Measurements from ENCODE around the gene SLC17A9. TPM values are rescaled to one million over a fixed set of nuclear protein-coding genes. Genes with fewer than 3 reads are reported as not detected.
"Not testable (repeated sequence)": the region's sequence is repeated elsewhere in the genome, so short reads cannot be mapped to it uniquely, and the experiment has no call there.

Gene SLC17A9
- polyA plus RNA-seq, 2 donors = 1.0 to 3.3 TPM

GRCh38 chr20:62960446-62961309 lies 8.2 kb downstream of the SLC17A9 start:
- not testable (repeated sequence) for H3K4me3 ChIP-seq (ENCODE audit: low read depth in 1 of 2, low read length in 2 of 2); H3K27ac ChIP-seq (ENCODE audit: low read depth in 2 of 2, low read length in 1 of 2); H3K36me3 ChIP-seq (ENCODE audit: control insufficient read depth in 2 of 2, insufficient read depth in 2 of 2, low read length in 1 of 2); H3K27me3 ChIP-seq (ENCODE audit: control insufficient read depth in 1 of 2, insufficient read depth in 2 of 2, low read length in 2 of 2); H3K4me1 ChIP-seq (ENCODE audit: control insufficient read depth in 2 of 2, insufficient read depth in 2 of 2, low read length in 1 of 2); H3K9me3 ChIP-seq (ENCODE audit: control insufficient read depth in 2 of 2, insufficient read depth in 1 of 2, low read depth in 1 of 2, low read length in 1 of 2)
- WGBS, 2 donors = 88 to 90% methylated on average over 23 to 27 of the region's 31 CpGs

DNA sequence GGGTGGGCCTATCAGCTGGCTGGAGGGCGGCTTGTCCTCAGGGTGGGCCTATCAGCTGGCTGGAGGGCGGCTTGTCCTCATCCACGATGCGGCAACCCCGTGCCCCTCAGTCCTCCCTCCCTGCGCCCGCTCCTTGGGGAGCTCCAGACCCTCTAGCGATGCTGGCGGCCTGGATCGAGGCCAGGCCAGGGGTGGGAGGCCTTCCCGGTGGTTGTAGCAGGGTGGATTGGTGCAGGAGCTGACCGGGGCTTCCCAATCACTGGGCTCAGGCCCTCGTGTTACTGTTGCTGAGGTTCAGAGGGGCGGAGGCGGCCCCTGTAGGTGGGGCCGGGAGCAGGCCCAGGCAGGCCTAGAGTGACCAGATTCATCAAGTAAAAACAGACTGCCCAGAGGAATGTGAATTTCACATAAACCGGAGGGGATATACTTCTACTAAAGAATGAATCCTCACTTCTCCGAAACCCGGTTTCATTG lies 8.8 kb downstream of the SLC17A9 start:
- WGBS, 2 donors = 77 to 83% methylated on average over 18 to 19 of the region's 19 CpGs
- Histone ChIP-seq H3K27me3 (ENCODE audit: control insufficient read depth in 1 of 2, insufficient read depth in 2 of 2, low read length in 2 of 2) (no peaks in the 10 kb centered on the region), H3K27ac (ENCODE audit: low read depth in 2 of 2, low read length in 1 of 2) (no peak overlapping the region), H3K36me3 (ENCODE audit: control insufficient read depth in 2 of 2, insufficient read depth in 2 of 2, low read length in 1 of 2) (peaks cover 0 to 2% of the 10 kb centered on the region in 2 donors), H3K9me3 (ENCODE audit: control insufficient read depth in 2 of 2, insufficient read depth in 1 of 2, low read depth in 1 of 2, low read length in 1 of 2) (no peaks in the 10 kb centered on the region), H3K4me1 (ENCODE audit: control insufficient read depth in 2 of 2, insufficient read depth in 2 of 2, low read length in 1 of 2) (no peaks in the 10 kb centered on the region), H3K4me3 (ENCODE audit: low read depth in 1 of 2, low read length in 2 of 2) (no peak overlapping the region)

GRCh38 chr20:62961799-62962198 lies 9.3 kb downstream of the SLC17A9 start:
- Histone ChIP-seq H3K4me3 (ENCODE audit: low read depth in 1 of 2, low read length in 2 of 2) (no peak overlapping the region), H3K27ac (ENCODE audit: low read depth in 2 of 2, low read length in 1 of 2) (no peak overlapping the region), H3K27me3 (ENCODE audit: control insufficient read depth in 1 of 2, insufficient read depth in 2 of 2, low read length in 2 of 2) (no peaks in the 10 kb centered on the region), H3K9me3 (ENCODE audit: control insufficient read depth in 2 of 2, insufficient read depth in 1 of 2, low read depth in 1 of 2, low read length in 1 of 2) (no peaks in the 10 kb centered on the region), H3K36me3 (ENCODE audit: control insufficient read depth in 2 of 2, insufficient read depth in 2 of 2, low read length in 1 of 2) (peaks cover 0 to 2% of the 10 kb centered on the region in 2 donors), H3K4me1 (ENCODE audit: control insufficient read depth in 2 of 2, insufficient read depth in 2 of 2, low read length in 1 of 2) (no peaks in the 10 kb centered on the region)
- WGBS, 2 donors = 91 to 92% methylated on average over 8 of the region's 8 CpGs

- WGBS, 2 donors = 94 to 95% methylated on average over 30 of the region's 30 CpGs
Measured at GRCh38 chr20:62962221-62962879, 9.8 kb downstream of the SLC17A9 start.

GRCh38 chr20:62962891-62963613 lies 10.5 kb downstream of the SLC17A9 start:
- Histone ChIP-seq H3K27me3 (ENCODE audit: control insufficient read depth in 1 of 2, insufficient read depth in 2 of 2, low read length in 2 of 2) (no peaks in the 10 kb centered on the region), H3K4me3 (ENCODE audit: low read depth in 1 of 2, low read length in 2 of 2) (no peak overlapping the region), H3K27ac (ENCODE audit: low read depth in 2 of 2, low read length in 1 of 2) (no peak overlapping the region), H3K9me3 (ENCODE audit: control insufficient read depth in 2 of 2, insufficient read depth in 1 of 2, low read depth in 1 of 2, low read length in 1 of 2) (no peaks in the 10 kb centered on the region), H3K36me3 (ENCODE audit: control insufficient read depth in 2 of 2, insufficient read depth in 2 of 2, low read length in 1 of 2) (no peaks in the 10 kb centered on the region), H3K4me1 (ENCODE audit: control insufficient read depth in 2 of 2, insufficient read depth in 2 of 2, low read length in 1 of 2) (no peaks in the 10 kb centered on the region)
- 87 to 90% methylated on average over 32 of the region's 32 CpGs for WGBS, 2 donors

More at GRCh38 chr20:62962221-62962879, 9.8 kb downstream of the SLC17A9 start:
- Histone ChIP-seq H3K4me3 (ENCODE audit: low read depth in 1 of 2, low read length in 2 of 2) (no peak overlapping the region), H3K4me1 (ENCODE audit: control insufficient read depth in 2 of 2, insufficient read depth in 2 of 2, low read length in 1 of 2) (no peaks in the 10 kb centered on the region), H3K27ac (ENCODE audit: low read depth in 2 of 2, low read length in 1 of 2) (no peak overlapping the region), H3K9me3 (ENCODE audit: control insufficient read depth in 2 of 2, insufficient read depth in 1 of 2, low read depth in 1 of 2, low read length in 1 of 2) (no peaks in the 10 kb centered on the region), H3K36me3 (ENCODE audit: control insufficient read depth in 2 of 2, insufficient read depth in 2 of 2, low read length in 1 of 2) (no peaks in the 10 kb centered on the region), H3K27me3 (ENCODE audit: control insufficient read depth in 1 of 2, insufficient read depth in 2 of 2, low read length in 2 of 2) (no peaks in the 10 kb centered on the region)

GRCh38 chr20:62963614-62964397 lies 11.3 kb downstream of the SLC17A9 start:
- H3K4me1 ChIP-seq (ENCODE audit: control insufficient read depth in 2 of 2, insufficient read depth in 2 of 2, low read length in 1 of 2) = no peaks in the 10 kb centered on the region
- no peak overlapping the region for H3K27ac ChIP-seq (ENCODE audit: low read depth in 2 of 2, low read length in 1 of 2)
- no peaks in the 10 kb centered on the region for H3K27me3 ChIP-seq (ENCODE audit: control insufficient read depth in 1 of 2, insufficient read depth in 2 of 2, low read length in 2 of 2)
- H3K9me3 ChIP-seq (ENCODE audit: control insufficient read depth in 2 of 2, insufficient read depth in 1 of 2, low read depth in 1 of 2, low read length in 1 of 2) = no peaks in the 10 kb centered on the region
- H3K4me3 ChIP-seq (ENCODE audit: low read depth in 1 of 2, low read length in 2 of 2) = no peak overlapping the region
- H3K36me3 ChIP-seq (ENCODE audit: control insufficient read depth in 2 of 2, insufficient read depth in 2 of 2, low read length in 1 of 2) = no peaks in the 10 kb centered on the region
- WGBS, 2 donors = 84 to 86% methylated on average over 29 to 32 of the region's 32 CpGs

GRCh38 chr20:62964700-62965099 lies 12.2 kb downstream of the SLC17A9 start:
- H3K9me3 ChIP-seq (ENCODE audit: control insufficient read depth in 2 of 2, insufficient read depth in 1 of 2, low read depth in 1 of 2, low read length in 1 of 2) = no peaks in the 10 kb centered on the region
- no peaks in the 10 kb centered on the region for H3K27me3 ChIP-seq (ENCODE audit: control insufficient read depth in 1 of 2, insufficient read depth in 2 of 2, low read length in 2 of 2)
- no peaks in the 10 kb centered on the region for H3K4me1 ChIP-seq (ENCODE audit: control insufficient read depth in 2 of 2, insufficient read depth in 2 of 2, low read length in 1 of 2)
- H3K27ac ChIP-seq (ENCODE audit: low read depth in 2 of 2, low read length in 1 of 2) = no peak overlapping the region
- 47 to 71% methylated on average over 20 of the region's 20 CpGs for WGBS, 2 donors
- H3K4me3 ChIP-seq (ENCODE audit: low read depth in 1 of 2, low read length in 2 of 2) = no peak overlapping the region
- no peaks in the 10 kb centered on the region for H3K36me3 ChIP-seq (ENCODE audit: control insufficient read depth in 2 of 2, insufficient read depth in 2 of 2, low read length in 1 of 2)

DNA sequence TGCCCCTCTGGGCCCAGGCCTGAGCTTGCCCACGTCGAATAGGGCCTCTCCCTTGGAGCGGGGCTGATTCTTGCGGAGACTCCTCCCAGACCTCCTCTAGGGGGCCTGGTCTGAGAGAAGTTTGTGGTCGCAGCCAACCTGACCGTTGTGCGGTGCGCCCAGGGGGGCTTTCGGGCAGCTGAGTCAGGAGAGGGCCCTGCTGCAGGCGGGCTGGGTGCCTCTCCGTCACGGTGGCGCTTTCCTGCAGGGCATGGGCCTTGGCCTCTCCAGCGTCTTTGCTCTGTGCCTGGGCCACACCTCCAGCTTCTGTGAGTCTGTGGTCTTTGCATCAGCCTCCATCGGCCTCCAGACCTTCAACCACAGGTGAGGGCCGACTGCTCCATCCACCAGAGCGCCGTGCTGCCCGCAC lies 12.9 kb downstream of the SLC17A9 start:
- Histone ChIP-seq H3K36me3 (ENCODE audit: control insufficient read depth in 2 of 2, insufficient read depth in 2 of 2, low read length in 1 of 2) (no peaks in the 10 kb centered on the region), H3K9me3 (ENCODE audit: control insufficient read depth in 2 of 2, insufficient read depth in 1 of 2, low read depth in 1 of 2, low read length in 1 of 2) (no peaks in the 10 kb centered on the region), H3K27me3 (ENCODE audit: control insufficient read depth in 1 of 2, insufficient read depth in 2 of 2, low read length in 2 of 2) (no peaks in the 10 kb centered on the region), H3K4me3 (ENCODE audit: low read depth in 1 of 2, low read length in 2 of 2) (no peak overlapping the region), H3K27ac (ENCODE audit: low read depth in 2 of 2, low read length in 1 of 2) (no peak overlapping the region), H3K4me1 (ENCODE audit: control insufficient read depth in 2 of 2, insufficient read depth in 2 of 2, low read length in 1 of 2) (no peaks in the 10 kb centered on the region)
- 82 to 88% methylated on average over 18 to 19 of the region's 19 CpGs for WGBS, 2 donors

All from esophagus (tissue), 2 donors.